K562 (cell line): ENCODE results near the gene FITM1.

Experiments
- CREM ChIP-seq: IDR thresholded peaks from 2 replicates; pipeline ENCODE4 v1.6.1; 2014; ENCODE audit warnings: antibody characterized with exemption, low read depth
- FOXA1 ChIP-seq: fragments of 450-650 bp; IDR thresholded peaks from 2 replicates; pipeline ENCODE4 v1.6.1; 2016; ENCODE audit warnings: mild to moderate bottlenecking, borderline replicate concordance
- FOXM1 ChIP-seq, 2 experiments: fragments of 450-650 bp in 1 of 2; sonication (generic) in 1 of 2; formaldehyde crosslinking in 1 of 2; IDR thresholded peaks; 2 replicates each; pipeline versions ENCODE4 v1.6.1 to v1.9.0; 2017 to 2022; ENCODE audit warnings: low read depth in 2 of 2, mild to moderate bottlenecking in 2 of 2, missing genetic modification reagents in 1 of 2, moderate library complexity in 1 of 2
- FOXO4 ChIP-seq: fragments of 450-650 bp; formaldehyde crosslinking; IDR thresholded peaks from 2 replicates; pipeline ENCODE4 v1.4.0; 2020; ENCODE audit warnings: mild to moderate bottlenecking, moderate library complexity
- JUNB ChIP-seq: fragments of 450-650 bp; formaldehyde crosslinking; conservative IDR thresholded peaks from 2 replicates; pipeline ENCODE4 v1.4.0; 2020; ENCODE audit warnings: mild to moderate bottlenecking
- POLR2AphosphoS5 ChIP-seq: IDR thresholded peaks from 2 replicates; pipeline ENCODE4 v1.6.1; 2011; ENCODE audit warnings: mild to moderate bottlenecking, low read depth, low read length, moderate library complexity; ENCODE audit not compliant: control insufficient read depth, insufficient read depth

- TF ChIP-seq POLR2AphosphoS5, result no peak
- no peak for TF ChIP-seq JUNB (CRISPR knock-in tag)
- no peak for TF ChIP-seq FOXO4 (CRISPR knock-in tag)
- TF ChIP-seq CREM, result no peak
- TF ChIP-seq FOXM1 (IDR thresholded peaks at IDR 0.05; ENCODE audit: low read depth), result no peak
- no peak for TF ChIP-seq FOXM1 (CRISPR knock-in tag; IDR thresholded peaks at IDR 0.05; ENCODE audit: low read depth)
- TF ChIP-seq FOXA1, result no peak
These were observed 46.1 kb downstream of the FITM1 start for GRCh38 chr14:24176599-24176998.
